GM20431 (cell line): ENCODE data around the gene BRIP1.
"Not testable (repeated sequence)": the region's sequence is repeated elsewhere in the genome, so short reads cannot be mapped to it uniquely, and the experiment has no call there.

ENCODE experiments used
- in situ Hi-C: fragments of 300-500 bp; cut with MseI, MboI; formaldehyde crosslinking; loops from one replicate; pipeline ENCODE4 v1.15.0; 2020; ENCODE audit warnings: low sequenced_read_pairs; ENCODE audit not compliant: unreplicated experiment

Gene BRIP1

DNA sequence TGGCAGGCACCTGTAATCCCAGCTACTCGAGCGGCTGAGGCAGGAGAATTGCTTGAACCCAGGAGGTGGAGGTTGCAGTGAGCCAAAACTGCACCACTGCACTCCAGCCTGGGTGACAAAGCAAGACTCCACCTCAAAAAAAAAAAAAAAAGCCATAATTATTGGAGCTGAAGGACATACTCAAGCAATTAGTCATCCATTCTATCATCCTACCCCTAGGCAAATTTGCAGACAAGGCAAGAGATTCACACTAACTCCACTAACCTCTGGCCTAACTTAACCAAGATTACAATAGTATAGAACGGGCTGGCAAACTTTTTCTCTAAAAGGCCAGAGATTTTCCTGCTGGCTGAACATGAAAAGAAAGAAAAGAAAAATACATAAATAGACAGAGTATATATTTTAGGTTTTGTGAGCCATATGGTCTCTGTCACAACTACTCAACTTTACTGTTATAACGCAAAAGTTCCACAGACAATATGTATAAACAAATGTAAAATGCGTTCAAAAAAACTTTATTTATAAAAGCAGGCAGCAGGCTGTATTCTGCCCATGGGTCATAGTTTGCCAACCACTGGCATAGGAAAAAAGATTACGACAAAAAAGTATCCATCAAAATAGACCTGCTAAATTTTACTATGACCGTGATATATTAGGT, 29.7 kb downstream of the BRIP1 start:
- in situ Hi-C loops = loop anchor here (10.0 kb wide), 1 partner anchor 199 kb away; no protein-coding TSS in a partner anchor

DNA sequence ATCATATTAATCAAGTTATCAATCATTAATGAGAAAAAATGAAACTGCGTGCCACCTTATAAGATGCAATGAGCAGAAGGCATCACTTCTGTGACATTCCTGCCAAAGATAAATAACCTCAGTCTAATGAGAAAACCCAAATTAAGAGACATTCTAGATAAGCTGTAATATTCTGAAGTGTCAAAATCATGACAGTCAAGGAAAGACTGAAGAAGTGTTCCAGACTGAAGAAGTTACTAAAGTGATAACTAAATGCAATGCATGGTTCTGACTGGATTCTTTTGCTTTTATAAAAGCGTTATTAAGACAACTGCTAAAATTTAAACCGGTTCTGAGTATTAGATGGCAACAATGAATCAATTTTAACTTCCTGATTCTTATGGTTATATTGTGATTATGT, 30.9 kb downstream of the BRIP1 start:
- in situ Hi-C loops = loop anchor here (10.0 kb wide), 1 partner anchor 198 kb away; no protein-coding TSS in a partner anchor

DNA sequence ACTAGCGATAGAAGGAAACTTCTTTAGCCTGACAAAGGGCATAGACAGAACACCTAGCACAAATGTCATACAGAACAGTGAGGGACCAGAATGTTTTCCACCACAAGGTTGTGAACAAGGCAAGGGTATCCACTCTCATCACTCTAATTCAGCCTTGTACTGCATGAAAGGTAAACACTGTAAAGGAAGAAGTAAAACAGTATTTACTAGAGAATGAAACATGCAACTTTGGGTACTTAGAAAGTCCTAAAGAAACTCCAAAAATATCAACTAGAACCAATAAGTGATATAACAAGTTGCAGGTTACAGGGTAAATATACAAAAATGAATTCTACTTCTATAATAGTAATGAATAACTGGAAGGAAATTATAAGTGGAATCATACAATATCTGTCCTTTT, 32.2 kb downstream of the BRIP1 start:
- in situ Hi-C loops = loop anchor here (10.0 kb wide), 1 partner anchor 196 kb away; no protein-coding TSS in a partner anchor

DNA sequence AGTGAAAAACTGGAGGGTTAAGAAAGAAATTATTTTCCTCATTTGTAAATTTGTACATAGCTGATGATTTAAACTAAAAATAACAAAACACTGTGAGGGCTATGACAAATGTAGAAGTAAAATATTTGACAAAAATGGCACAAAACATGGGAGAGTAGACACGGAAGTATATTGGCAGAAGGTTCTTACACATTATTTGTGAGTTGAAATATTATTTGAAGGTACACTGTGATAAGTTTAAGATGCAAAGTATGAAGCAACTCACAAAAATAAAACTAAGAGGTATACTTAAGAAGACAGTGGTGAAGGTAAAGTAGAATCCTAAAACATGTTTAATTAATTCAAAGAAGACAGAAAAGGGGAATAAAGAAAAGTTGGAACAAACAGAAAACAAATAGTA, 34.6 kb downstream of the BRIP1 start:
- in situ Hi-C loops = no loop called here

DNA sequence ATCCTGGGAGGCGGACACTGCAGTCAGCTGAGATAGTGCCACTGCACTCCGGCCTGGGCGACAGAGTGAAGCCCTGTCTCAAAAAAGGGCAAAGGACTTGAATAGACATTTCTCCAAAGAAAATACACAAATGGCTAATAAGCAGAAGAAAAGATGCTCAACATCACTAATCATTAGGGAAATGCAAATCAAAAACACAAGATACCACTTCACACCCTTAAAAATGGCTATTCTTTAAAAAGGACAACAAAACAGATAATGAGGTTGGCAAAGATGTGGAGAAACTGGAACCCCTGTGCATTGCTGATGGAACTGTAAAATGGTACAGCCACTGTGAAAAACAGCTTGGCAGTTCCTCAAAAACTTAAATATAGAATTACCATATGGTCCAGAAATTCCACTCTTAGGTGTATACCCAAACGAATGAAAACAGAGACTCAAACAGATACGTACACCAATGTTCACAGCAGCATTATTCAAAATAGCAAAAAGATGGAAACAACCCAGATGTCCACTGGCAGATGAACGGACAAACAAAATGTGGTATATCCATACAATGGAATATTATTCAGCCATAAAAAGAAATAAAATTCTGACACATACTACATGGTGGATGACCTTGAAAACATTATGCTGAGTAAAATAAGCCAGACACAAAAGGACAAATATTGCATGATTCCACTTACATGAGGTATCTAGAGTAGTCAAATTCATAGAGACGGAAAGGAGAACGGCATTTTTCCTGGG, 35.5 kb downstream of the BRIP1 start:
- in situ Hi-C loops = no loop called here

DNA sequence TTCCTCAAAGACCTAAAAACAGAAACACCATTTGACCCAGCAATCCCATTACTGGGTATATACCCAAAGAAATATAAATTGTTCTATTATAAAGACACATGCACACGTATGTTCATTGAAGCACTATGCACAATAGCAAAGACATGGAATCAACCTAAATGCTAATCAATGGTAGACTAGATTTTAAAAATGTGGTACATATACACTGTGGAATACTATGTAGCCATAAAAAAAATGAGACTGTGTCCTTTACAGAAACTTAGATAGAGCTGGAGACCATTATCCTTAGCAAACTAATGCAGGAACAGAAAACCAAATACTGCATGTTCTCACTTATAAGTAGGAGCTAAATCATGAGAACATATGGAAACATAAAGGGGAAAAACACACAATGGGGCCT, 36.5 kb downstream of the BRIP1 start:
- in situ Hi-C loops = not testable (repeated sequence)

DNA sequence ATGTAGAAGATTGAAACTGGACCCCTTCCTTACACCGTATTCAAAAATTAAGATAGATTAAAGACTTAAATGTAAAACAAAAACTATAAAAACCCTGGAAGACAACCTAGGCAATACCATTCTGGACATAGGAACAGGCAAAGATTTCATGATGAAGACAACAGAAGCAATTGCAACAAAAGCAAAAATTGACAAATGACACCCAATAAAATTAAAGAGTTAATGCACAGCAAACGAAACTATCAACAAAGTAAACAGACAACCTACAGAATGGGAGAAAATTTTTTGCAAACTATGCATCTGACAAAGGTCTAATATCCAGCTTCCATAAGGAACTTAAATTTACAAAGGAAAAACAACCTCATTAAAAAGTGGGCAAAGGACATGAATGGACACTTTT, 37.1 kb downstream of the BRIP1 start:
- in situ Hi-C loops = not testable (repeated sequence)

DNA sequence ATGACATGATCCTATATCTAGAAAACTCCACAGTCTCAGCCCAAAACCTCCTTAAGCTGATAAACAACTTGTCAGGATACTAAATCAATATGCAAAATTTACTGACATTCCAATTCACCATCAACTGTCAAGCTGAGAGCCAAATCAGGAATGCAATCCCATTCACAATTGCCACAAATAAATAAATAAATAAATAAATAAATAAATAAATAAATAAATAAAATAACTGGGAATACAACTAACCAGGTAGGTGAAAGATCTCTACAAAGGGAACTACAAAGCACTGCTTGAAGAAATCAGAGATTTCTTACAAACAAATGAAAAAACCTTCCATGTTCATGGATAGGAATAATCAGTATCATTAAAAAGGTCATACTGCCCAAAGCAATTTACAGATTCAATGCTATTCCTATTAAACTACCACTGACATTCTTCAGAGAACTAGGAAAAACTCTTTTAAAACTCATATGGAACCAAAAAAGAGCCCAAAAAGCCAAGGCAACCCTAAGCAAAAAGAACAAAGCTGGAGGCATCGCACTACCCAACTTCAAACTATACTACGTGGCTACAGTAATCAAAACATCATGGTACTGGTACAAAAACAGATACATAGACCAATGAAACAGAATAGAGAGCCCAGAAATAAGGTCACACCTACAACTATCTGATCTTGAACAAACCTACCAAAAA, 37.7 kb downstream of the BRIP1 start:
- in situ Hi-C loops = no loop called here

DNA sequence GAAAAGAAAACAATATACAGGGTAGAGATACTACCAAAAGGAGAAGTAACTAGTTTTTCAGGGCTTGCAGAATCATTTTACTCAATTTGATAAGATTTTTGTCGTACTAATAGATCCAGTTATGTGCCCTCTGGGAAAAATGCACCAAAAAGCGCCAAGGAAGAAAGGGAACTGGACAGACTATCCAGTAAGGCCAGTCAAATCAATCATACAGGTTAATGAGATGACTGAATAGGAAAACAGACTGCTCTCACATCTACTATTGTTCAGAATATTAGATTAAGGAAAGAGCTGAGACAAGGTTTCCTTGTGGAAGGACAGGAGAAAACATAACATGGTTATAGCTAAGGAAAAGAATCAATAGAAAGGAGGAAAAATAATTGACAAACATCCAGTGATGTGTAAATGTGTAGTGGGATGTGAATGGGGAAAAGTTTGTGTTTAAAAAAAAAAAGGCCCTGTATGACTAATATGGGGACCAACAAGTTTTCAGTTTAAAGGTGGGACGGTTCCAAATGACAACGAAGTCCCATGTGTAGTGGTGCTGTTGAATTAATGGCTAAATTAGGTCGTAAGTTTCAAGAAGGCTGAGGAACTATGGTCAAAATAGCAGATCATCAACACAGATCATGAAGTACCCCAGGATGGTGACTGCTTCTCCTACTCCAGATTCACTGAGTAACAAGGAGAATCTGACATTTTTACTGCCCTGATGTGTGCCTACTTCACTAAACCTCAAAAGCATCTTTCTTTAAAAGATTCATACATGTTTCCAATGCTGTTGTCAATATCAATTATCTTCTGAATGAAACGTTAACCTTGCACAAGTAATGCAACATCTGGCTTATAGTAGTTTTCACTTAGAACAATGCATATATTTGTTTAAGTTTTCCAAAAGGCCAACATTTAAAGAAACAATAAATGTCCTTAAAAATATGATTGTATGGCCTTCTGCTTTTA, 40.7 kb downstream of the BRIP1 start:
- in situ Hi-C loops = no loop called here

DNA sequence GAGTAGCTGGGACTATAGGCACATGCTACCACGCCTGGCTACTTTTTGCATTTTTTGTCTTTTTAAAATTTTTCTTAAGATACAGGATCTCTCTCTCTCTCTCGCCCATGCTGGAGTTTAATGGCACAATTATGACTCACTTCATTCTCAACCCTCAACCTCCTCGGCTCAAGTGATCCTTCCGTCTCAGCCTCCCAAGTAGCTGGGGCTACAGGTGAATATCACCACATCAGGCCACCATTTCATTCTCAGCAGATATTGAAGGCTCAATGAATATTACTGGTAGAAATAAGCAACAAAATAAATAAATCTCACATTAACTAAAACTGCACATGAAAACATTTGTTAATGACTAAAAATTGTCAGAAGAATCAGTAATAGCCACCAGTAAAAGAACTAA, 41.7 kb downstream of the BRIP1 start:
- in situ Hi-C loops = no loop called here

DNA sequence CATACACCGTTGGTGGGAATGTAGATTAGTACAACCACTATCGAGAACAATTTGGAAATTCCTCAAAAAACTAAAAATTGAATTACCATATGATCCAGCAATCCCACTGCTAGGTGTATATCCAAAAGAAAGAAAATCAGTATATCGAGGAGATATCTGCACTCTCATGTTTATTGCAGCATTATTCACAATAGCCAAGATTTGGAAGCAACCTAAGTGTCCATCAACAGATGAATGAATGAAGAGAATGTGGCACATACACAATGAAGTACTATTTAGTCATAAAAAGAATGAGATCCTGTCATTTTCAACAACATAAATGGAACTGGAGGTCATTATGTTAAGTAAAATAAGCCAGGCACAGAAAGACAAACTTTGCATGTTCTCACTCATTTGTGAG, 44.1 kb downstream of the BRIP1 start:
- in situ Hi-C loops = not testable (repeated sequence)

DNA sequence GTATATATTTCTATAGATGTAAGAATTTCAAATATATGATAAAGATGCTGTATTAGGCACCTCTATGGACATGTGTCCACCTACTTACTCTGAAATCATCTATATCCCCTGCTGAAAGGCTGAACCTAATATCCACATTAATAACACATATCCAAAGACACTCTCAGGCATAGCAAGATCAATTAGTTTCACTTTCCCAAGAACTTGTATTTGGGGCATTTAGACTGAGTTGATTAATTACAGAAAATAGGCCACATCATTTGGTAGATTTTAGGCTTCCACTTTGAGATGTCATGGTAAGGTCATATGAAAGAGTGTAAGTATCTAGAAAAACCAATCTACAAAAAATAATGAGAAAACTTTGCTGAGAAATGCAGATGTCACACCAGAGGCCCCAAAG, 45.1 kb downstream of the BRIP1 start:
- in situ Hi-C loops = no loop called here

DNA sequence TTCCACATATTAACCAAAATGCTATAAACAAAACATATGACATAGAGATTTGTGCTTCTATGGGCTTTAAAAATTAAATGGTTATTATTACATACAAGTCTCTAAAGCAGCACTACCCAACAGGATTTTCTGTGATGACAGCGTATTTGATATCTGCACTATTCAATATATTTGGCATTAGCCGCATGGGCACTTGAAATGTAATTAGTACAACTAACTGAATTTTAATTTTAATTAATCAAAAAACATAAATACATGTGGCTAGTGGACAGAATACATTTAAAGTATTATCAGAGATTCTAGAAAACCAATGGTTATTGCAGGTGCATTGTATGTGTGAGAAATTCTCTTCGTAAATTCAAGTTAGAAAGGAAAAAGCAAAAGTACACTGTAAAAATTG, 45.9 kb downstream of the BRIP1 start:
- in situ Hi-C loops = no loop called here

DNA sequence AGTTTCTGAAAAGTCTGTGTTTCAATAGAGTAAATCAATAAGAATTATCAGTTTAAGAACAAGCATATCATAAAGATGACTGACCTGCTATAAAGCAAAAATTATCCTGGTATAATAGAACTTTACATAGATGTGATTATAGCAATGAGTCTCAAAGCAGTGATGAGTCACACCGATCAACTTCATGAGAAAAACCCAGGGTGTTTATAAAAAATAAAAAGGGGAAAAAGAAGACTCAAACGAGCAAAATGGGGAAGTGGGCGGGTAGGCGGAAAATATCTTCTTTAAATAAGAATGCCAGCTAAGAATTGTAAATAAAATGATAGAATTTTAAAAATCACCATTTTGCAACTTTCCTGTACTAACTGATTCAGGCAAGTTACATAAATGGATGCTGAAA, 46.8 kb downstream of the BRIP1 start:
- in situ Hi-C loops = no loop called here

DNA sequence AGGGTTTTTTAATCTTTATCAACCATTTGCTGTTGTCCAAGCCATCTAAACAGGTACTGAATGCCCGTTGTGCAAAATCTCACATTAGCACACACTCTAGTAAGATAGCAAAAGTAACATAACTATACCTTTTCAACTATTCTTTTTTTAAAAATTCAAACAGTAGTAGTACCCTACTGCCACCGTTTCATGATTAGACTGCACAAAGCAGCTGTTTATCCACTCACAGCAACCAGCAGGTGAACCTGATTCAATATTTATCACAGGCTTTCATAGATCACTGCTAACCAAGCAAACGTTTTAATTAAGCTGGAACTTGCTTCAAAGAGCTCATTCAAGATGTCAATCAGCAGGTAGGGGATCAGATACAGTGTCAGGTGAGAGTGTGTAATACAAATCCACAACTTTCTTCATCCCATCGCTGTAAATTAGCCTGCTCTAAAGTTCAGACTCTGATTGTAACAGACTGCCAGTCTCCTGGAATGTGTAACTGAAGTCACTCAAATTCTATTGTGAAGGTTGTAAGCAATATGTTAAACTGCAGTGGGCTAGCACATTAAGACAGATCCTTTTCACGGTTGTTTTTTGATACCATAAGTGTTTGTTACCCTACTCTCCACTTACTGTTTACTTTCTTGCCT, 47.3 kb downstream of the BRIP1 start:
- in situ Hi-C loops = no loop called here

DNA sequence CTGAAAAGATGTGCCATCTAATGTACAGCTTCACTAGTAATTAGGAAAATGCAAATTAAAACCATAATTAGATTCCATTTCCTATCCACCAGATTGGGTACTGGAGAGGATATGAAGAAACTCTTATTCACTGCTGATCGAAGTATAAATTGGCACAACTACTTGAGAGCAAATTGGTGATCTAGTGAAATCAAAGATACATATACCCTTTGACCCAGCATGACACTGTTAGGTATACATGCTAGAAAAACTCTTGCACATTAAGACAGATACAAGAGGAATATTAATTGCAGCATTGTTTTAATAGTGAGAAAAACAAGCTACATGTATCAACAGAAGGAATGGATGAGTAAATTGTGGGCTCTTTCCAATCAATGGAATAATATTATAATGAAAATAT, 48.8 kb downstream of the BRIP1 start:
- in situ Hi-C loops = no loop called here

DNA sequence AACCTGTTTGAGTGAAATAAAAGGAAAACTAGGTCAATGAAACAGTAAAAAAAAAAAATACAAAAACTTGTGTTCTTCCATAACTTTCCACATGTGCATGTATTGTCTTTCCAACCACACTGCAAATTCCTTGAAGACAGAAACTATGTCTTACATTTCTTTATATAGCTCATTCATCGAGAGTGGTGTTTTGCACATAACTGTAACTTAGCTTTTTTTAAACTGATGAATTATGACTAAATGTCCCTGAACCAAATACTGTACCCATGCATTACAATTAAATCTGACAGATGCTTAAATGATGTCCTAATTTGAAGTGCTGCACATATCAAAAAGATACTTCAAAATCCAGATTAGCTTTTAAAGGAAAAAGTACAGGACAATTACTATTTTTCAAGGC, 50.1 kb downstream of the BRIP1 start:
- in situ Hi-C loops = no loop called here

DNA sequence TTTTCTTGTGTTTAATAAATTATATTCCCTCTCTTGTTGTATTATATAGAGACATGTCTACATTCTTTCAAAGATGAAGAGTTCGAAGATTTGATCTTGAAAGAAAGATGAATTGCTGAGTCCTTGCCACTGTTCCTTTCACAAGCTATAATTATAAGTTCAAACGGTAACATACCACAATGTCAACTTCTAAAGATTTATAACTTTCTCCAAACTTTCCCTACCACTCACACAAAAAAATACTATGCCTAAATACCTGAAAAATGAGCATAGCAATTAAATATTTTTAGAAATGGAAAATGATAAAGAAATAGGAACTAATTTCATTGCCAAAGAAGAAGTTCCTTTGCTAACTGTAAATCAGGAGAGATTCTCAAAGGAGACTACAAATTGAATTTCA, 50.6 kb downstream of the BRIP1 start:
- in situ Hi-C loops = no loop called here

DNA sequence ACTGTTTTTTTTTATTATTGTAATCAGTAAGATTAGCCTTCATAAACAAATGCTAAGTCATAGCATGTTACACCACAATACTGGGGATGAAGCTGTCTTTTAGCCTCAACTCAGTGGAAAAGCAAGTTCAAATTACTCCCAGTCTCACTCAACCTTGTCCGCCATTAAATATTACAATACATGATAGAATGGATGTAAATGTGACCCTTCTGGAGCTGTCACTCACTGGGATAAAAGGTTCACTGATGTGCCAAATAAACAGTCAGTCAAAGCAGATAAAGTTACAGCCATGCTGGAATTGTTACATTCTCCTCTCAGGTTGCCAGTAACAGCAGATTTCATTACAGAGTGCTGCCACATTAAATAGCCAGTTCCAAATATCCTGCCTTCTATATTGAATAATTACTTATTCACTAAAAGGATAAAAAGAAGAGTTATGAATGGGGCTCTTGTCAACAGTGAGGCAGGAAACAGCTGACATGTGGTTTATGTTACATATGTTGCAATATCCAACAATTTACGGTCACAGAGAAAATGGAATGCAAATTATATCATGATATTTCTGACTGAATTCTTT, 53.4 kb downstream of the BRIP1 start:
- in situ Hi-C loops = no loop called here
